Right kidney (tissue), 1 donor: ENCODE data around the gene POU2F3.

ENCODE experiments used
- DNase-seq: peaks from one replicate; pipeline ENCODE4 v3.0.0-alpha.2; 2016

POU2F3 gene

DNA sequence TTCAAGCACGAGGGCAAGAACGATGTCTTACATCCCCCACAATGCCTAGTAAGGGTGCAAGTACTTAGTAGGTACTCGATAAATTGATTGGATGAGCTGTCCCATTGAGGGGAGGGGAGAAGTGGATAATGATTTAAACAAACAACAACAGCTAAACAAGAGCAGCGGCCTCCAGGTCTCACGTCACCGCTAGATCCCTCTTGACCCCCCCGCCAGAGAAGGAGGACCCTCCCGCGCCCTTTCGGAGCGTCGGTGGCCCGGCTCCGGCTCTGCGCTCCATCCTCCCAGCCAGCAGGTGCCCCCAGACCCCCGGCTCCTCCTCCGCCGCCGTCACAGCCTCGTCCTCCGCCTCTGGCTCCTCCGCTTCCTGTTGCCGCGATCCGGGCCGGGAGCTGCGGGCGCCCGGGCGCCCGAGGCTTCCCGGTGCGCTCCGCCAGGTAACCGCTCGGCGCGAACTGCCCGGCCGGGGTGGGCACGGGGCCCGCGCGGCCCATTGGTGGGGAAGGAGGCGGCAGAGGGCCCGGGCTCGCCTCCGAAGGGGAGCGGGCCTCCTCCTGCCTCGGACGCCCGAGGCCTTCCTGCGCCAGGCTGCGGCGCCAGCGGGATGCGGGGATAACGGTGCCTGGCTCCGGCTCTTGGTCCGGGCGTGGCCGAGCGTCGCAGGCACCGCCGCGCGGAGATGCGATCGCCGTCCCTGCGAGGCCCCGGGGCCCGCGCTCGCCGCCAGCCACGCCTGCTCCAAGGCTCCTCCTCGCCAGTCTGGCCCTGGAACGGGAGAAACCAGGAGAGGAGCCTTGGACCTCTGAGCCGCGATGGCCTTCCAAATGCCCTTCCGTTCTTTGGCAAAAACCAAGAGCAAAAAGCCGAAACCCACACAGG is 85.2 kb downstream of the POU2F3 start, which contains the start of gene TLCD5:
Gene TLCD5 (plus strand): TSS at position 368 of the 879 bp plus-strand sequence. CDS start 2,143 bp downstream, outside the sequence.
- DNase-seq = peak; percentile 90

DNA sequence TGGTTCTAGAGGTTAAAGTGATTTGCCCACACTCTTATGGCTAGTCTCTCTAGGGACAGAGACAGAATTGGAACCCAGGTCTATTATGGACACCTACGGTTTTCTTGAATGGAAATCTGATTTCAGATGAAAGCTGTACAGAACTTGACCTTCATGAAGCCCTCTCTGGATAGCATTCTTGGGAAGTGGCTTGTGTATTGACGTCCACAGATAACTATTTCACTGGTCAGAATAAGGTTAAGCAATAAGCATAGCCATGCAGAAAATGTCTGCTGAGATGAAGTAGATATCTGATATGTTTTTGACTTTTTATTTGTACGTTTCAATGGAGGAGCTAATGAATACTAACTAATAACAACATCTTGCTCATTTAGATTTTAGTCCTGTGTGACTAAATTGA is 86.3 kb downstream of the POU2F3 start:
- DNase-seq = no peak

DNA sequence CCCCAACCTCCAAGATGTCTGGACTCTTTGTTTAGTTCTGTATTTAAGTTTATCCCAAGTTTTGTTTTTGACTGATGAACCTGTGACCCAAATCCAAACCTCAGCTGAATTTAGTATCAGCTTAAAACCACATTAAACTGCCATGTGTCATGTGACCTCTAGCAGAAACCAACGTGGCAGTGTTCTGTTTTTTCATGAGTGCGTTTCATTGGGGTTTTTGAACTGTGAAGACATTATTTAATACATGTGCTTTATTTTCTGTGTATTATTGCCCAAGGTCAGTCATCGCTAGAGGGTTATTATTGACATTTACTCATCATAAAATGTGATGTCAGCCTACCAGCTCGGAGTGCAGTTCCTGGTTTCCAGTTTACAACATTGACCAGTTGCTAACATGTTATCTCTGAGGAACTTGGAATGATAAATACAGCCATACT is 86.9 kb downstream of the POU2F3 start:
- DNase-seq = no peak

DNA sequence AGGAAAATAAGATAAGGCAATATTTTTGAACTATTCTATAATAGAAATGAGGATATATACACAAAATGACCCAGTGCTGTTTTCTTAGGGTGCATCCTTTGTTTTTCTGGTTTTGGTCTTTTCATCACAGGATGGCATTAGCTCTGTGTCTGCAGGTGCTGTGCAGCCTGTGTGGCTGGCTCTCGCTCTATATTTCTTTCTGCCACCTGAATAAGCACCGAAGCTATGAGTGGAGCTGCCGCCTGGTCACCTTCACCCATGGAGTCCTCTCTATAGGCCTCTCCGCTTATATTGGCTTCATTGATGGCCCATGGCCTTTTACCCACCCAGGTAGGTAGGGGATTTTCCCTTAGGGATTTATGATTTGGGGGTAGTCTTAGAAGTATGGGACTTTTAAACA is 87.4 kb downstream of the POU2F3 start:
- DNase-seq = no peak

DNA sequence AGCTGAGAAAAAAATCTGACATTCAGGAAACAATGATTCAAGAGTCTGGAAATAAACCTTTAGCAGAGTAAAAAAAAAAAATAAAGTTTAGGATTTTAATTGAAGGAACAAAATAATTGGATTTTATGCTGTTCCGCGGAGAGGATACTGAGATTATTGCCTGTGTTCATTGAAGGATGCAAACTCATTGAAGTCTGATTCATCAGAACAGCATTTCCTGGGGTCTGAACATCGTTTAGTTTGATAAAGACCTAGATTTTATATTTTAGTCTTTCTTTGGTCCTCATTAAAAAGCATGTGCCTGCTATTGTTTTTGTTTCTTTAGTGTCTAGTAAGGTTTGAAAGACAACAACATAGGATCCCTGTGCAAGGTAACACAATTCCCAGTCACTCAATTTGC is 89.6 kb downstream of the POU2F3 start:
- no peak for DNase-seq

DNA sequence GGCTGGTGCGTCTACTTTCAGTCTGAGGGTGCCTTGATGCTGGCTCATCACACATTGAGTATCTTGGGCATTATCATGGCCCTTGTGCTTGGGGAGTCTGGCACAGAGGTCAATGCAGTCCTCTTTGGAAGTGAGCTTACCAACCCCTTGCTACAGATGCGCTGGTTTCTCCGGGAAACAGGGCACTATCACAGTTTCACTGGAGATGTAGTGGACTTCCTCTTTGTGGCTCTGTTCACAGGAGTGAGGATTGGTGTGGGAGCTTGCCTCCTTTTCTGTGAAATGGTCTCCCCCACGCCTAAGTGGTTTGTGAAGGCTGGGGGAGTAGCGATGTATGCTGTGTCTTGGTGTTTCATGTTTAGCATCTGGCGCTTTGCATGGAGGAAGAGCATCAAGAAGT is 90.1 kb downstream of the POU2F3 start:
- no peak for DNase-seq

DNA sequence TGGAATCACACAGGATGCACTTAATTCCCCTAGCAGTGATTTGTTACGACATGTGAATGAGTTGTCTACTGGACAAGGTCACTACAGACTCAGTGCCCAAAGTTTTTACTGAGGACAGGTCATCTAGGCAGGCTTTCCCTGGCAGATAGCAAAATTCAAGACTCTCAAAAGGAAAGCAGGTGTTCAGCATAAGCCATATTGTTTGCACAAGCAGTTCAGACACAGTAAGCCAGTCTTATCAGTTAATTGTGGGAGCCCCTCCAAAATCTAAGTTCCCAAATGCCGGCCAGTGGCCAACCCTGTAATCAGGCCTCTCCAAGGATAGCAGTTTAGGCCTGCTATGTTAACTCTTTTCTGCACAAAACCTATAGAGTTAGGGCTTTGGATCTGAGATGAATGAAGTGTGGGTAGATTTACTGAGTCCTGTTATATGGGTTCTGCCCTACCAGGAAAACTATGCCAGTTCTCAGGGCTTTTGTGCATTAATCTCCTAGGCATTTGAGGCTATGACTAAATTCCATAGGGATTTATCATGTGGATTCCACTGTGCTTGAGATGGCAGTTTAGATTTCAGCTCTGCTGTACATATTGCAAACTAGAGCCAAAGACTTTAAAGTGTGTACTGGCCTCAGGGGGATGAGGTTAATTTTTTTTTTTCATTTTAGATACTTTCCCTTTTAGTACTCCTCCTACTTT is 91.5 kb downstream of the POU2F3 start:
- no peak for DNase-seq

- DNase-seq = no peak
Observed at GRCh38 chr11:120332822-120333716, 93.1 kb downstream of the POU2F3 start.

DNA sequence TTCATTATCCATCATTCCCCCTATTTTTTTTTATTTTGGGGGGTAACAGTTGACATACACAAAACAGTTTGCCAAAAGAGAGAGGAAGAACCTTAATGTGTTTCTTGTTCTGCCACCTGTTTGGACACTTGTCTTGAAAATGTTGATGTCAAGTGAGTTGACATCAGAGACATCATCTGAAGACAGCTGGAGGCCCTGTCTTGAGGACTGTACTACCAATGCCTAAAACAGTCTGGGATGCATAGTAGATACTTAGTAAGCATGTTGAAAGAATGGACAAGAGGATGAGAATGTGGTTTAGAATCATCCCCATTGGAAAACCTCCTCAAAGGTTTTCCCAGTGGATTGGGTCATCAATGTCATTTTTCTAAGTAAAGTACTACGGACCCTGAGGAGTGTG is 93.9 kb downstream of the POU2F3 start:
- no peak for DNase-seq

DNA sequence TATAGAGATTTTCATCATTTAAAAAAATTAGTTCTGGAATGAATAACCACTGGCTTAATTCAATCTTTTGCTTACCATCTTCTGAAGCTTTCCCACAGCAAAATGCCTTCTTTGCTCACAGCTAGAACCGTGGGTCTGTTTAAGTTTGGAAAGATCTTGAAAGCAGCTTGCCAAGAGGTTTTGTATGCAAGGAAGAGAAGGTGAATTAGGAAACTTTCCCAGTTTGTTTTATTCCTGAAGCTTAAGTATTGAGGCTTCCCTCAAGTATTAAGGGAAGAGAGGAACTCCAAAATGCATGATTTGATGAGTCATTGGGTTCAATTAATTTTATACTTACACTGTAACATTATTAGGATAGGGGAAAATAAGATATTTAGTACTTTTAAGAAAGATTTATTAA is 94.4 kb downstream of the POU2F3 start:
- DNase-seq = no peak

DNA sequence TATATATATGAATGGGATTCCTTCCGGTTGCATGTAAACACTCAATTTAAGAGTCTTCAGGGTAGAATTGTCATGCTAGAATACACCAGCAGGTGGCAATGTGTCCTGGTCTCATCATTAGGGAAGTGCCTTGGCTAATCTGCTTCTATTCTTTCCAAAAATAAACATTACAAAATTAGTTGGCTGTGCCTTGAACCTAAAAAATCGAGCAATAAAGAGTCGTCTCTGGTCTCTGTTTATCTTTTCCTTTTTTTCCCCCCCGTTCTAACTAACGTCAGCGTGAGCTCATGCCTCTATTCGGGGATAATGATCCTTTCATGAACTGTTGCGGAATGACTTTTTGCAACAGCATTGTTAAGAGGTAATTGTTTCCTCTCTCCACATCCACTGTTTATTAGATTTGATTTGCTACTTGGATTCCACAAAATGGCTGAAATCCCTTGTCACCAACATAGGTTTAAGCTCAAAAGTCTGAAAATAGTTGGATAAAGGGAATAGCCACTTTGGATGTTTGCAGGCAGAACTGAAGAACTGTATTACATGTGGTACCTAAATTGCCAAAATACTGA is 95.0 kb downstream of the POU2F3 start:
- peak; percentile 64 for DNase-seq

GRCh38 chr11:120335556-120335907 is 95.6 kb downstream of the POU2F3 start:
- no peak for DNase-seq

DNA sequence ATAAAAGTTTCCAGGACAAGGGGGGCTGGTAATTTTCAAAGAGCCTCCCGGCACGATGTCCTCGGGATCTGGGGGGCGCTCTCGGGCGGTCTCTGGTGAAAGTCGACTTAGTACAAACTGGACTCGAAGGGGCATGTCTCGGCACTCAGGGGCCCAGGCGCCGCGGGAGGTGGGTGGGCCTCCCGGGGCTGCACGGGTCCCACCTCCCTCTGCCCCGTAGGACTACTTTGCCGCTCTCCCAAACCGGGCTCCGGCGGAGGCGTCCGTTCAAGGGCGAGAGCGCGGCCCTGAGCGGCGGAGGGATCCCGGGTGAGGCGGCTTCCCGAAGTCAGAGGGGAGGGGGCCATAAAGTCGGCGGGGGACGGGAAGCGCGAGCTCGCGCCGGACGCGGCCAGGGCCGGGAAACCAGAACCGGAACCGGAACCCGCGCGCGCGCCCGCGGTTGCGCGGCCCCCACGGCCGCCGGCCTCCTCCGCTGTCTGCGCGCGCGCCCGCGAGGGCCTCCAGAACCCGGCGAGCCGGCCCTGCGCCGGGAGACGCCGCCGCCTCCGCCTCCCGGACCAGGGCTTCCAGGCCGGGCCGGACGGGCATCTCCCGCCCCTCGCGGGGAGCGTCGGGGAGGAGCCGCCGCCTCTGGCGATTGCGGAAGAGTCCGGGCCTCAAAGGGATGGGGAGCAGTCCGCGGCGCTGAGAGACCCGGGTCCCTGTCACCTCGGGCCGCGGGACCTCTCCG is 96.1 kb downstream of the POU2F3 start, which contains the start of gene ARHGEF12:
Gene ARHGEF12 (plus strand): TSS at position 506 of the 733 bp plus-strand sequence. CDS start 831 bp downstream, outside the sequence.
- DNase-seq = peak; percentile 99

DNA sequence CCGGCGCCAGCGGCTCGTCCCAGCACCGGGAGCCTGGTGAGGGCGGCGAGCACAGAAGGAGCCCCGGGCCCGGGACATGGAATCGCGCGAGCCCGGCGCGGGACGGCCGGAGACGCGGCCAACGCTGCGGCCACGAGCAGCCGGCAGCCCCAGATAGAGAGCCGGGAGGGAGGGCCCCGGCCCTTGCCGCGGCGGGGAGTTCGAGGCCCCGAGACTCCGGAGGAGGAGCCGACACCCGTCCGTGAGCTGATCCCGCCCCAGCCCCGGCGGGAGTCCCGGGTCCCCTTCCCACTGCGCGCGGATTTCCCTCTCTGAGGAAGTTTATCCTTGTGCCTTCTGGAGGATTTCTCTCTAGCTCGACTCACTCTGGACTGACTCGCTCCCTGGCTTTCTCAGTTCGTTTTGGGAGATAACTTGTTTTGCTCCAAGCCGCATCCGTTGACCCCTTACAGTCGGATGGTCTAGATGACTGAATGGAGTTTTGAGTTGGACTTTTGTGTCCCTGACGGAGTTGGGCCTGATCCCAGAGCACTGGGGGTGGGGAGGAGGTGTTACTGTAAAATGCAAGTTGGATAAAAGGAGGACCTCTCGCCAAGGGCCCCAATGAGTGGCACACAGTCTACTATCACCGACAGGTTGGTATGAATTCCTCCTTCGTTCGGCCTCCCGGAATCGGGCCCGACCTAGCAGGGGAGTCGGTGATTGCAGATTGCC is 96.9 kb downstream of the POU2F3 start:
- no peak for DNase-seq

GRCh38 chr11:120337355-120338106 is 97.6 kb downstream of the POU2F3 start:
- no peak for DNase-seq

- no peak for DNase-seq
Observed at GRCh38 chr11:120338107-120338933, 98.4 kb downstream of the POU2F3 start.

DNA sequence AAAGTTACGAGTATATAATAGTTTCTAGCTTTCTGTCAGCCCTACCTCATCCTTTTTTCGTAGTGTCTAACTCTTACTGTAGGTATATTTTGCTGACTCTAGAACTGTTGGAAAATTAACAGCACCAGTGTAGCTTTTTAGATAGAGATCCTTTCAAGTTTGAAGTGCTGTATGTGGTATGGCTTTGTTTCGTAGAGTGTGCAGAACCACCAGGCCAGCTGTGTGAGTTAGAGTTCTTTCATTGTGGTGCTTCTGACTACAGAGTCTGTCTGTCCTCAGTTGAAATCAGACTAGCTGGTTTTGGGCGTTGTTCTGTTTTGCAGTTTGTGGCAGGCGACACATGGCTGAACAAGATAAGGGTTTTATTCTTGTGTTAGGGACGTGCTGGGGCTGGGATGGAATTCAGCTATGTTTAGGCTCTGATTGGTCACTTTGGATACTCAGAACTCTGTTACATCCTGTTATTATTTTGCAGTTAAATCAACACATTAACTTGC is 99.5 kb downstream of the POU2F3 start:
- peak; percentile 37 for DNase-seq

GRCh38 chr11:120340529-120340928 is 100.6 kb downstream of the POU2F3 start:
- DNase-seq = no peak

GRCh38 chr11:120342226-120342625 is 102.3 kb downstream of the POU2F3 start:
- DNase-seq = no peak
